Activated CD4-positive, alpha-beta T cell treated with anti-CD3 and anti-CD28 coated beads for 36 hours (primary cell): ENCODE measurements around the gene RIMKLB. TPM values are rescaled to one million over a fixed set of nuclear protein-coding genes. Genes with fewer than 3 reads are reported as not detected.

Source experiments
- ATAC-seq: fragments of 200-7000 bp; cut with Tn5 transposase; one replicate; pipeline ENCODE4 v1.10.0; 2021; ENCODE audit warnings: mild to moderate bottlenecking, moderate library complexity
- CTCF ChIA-PET: fragments of 350-600 bp; sonication (Branson Sonifier 250); formaldehyde crosslinking; loops from one replicate; lab custom pipeline; 2021; ENCODE audit warnings: antibody characterized with exemption; lab: Charles Lee
- POLR2A ChIA-PET: fragments of 350-600 bp; sonication (Branson Sonifier 250); formaldehyde crosslinking; loops from one replicate; lab custom pipeline; 2021; ENCODE audit warnings: antibody characterized with exemption, inconsistent platforms; lab: Charles Lee
- DNase-seq: peaks from one replicate; pipeline ENCODE4 v3.0.0-alpha.2; 2020
- H3K27ac Mint-ChIP-seq: one replicate; pipeline ENCODE4 v1.8.0; 2021; ENCODE audit warnings: mixed read lengths
- H3K27me3 Mint-ChIP-seq: one replicate; pipeline ENCODE4 v1.8.0; 2021; ENCODE audit warnings: mixed read lengths
- H3K36me3 Mint-ChIP-seq: one replicate; pipeline ENCODE4 v1.8.0; 2021; ENCODE audit warnings: low read depth, mixed read lengths
- H3K4me1 Mint-ChIP-seq: one replicate; pipeline ENCODE4 v1.8.0; 2021; ENCODE audit warnings: mixed read lengths
- H3K4me3 Mint-ChIP-seq: one replicate; pipeline ENCODE4 v1.8.0; 2021; ENCODE audit warnings: mild to moderate bottlenecking, moderate library complexity, mixed read lengths
- H3K9me3 Mint-ChIP-seq: one replicate; pipeline ENCODE4 v1.8.0; 2021; ENCODE audit warnings: low read depth, mixed read lengths
- intact Hi-C, 2 experiments: fragments of 100-400 bp; cut with DNase I in 1 of 2; cut with micrococcal nuclease in 1 of 2; formaldehyde crosslinking; loops; one replicate each; pipeline versions ENCODE4 v1.14.2 to v1.15.1; 2022 to 2024; cut with DNase I, micrococcal nuclease
- total RNA-seq, 2 experiments: library from RNA; stranded (reverse); gene quantifications; one replicate each; pipeline ENCODE4 v1.2.3, GENCODE V29; 2021

The RIMKLB gene
- total RNA-seq, 2 experiments from 2014 or later, result 5.2 to 5.3 TPM

- intact Hi-C loops, result no loop called here
- DNase-seq (no peak), ATAC-seq (no peak)
- Mint-ChIP-seq H3K27me3 (peaks cover 13% of the 10 kb centered on the region), H3K4me1 (peaks cover under 1% of the 10 kb centered on the region), H3K9me3 (no peaks in the 10 kb centered on the region), H3K36me3 (no peaks in the 10 kb centered on the region), H3K27ac (no peak overlapping the region), H3K4me3 (no peak overlapping the region)
- POLR2A ChIA-PET, result no interaction called here
- CTCF ChIA-PET, result no interaction called here
Observed at GRCh38 chr12:8832500-8832899, 134.7 kb downstream of the RIMKLB start.

Other genes starting within 250 kb of the RIMKLB start
- gene CLEC6A, start 242.0 kb upstream of the RIMKLB start, total RNA-seq, result not detected
- not detected for gene CLEC4D, start 184.5 kb upstream of the RIMKLB start, total RNA-seq
- not detected for gene CLEC4E, start 157.1 kb upstream of the RIMKLB start, total RNA-seq
- gene AICDA, start 85.1 kb upstream of the RIMKLB start, total RNA-seq, result not detected
- gene MFAP5, start 35.2 kb upstream of the RIMKLB start, total RNA-seq, result not detected
- gene A2ML1, start 124.6 kb downstream of the RIMKLB start, total RNA-seq, result not detected
- 10 to 100 TPM; 17.1 to 21.9 TPM for gene PHC1, start 216.5 kb downstream of the RIMKLB start, total RNA-seq